Heart left ventricle (tissue), 16 donors: Measurements from ENCODE around the gene MAP7D1. TPM values are rescaled to one million over a fixed set of nuclear protein-coding genes. Genes with fewer than 3 reads are reported as not detected.

Experiments
- ATAC-seq, 4 donors: fragments of 200-7000 bp; cut with Tn5 transposase; one replicate each; pipeline ENCODE4 v1.9.1; 2020 to 2022; ENCODE audit warnings: moderate library complexity in 4 of 4, mild to moderate bottlenecking in 3 of 4, moderate number of reproducible peaks in 1 of 4
- DNase-seq, 5 donors: peaks; one replicate each; pipeline ENCODE4 v3.0.0-alpha.2; 2020
- H3K27ac ChIP-seq, 12 donors: fragments of 200-600 bp; sonication (generic) in 4 of 12; one replicate each; pipeline versions ENCODE4 v1.5.0 to v1.8.0; 2016 to 2022; ENCODE audit warnings: mild to moderate bottlenecking in 2 of 12
- H3K27me3 ChIP-seq, 9 donors: fragments of 200-600 bp; sonication (generic) in 2 of 9; one replicate each; pipeline versions ENCODE4 v1.5.1 to v1.8.0; 2016 to 2022; ENCODE audit warnings: mild to moderate bottlenecking in 3 of 9
- H3K36me3 ChIP-seq, 9 donors: fragments of 200-600 bp; sonication (generic) in 2 of 9; one replicate each; pipeline versions ENCODE4 v1.5.0 to v1.8.0; 2018 to 2022; ENCODE audit warnings: mild to moderate bottlenecking in 2 of 9
- H3K4me1 ChIP-seq, 12 donors: fragments of 200-600 bp; sonication (generic) in 4 of 12; one replicate each; pipeline versions ENCODE4 v1.5.0 to v1.8.0; 2016 to 2022; ENCODE audit warnings: mild to moderate bottlenecking in 3 of 12
- H3K4me3 ChIP-seq, 12 donors: fragments of 200-600 bp; sonication (generic) in 4 of 12; one replicate each; pipeline versions ENCODE4 v1.5.0 to v1.8.0; 2017 to 2022; ENCODE audit warnings: mild to moderate bottlenecking in 9 of 12, moderate library complexity in 4 of 12
- H3K9me3 ChIP-seq, 12 donors: fragments of 200-600 bp; sonication (generic) in 4 of 12; one replicate each; pipeline versions ENCODE4 v1.5.0 to v1.8.0; 2016 to 2022; ENCODE audit warnings: mild to moderate bottlenecking in 1 of 12
- CTCF ChIP-seq, 12 donors: fragments of 200-600 bp; sonication (generic) in 4 of 12; IDR thresholded peaks; one replicate each; pipeline versions ENCODE4 v1.5.0 to v1.8.0; 2018 to 2022; ENCODE audit warnings: antibody characterized with exemption in 12 of 12, mild to moderate bottlenecking in 5 of 12
- POLR2A ChIP-seq, 2 donors: fragments of 450-650 bp; IDR thresholded peaks; one replicate each; pipeline ENCODE4 v1.6.1; 2017; ENCODE audit warnings: antibody characterized with exemption in 2 of 2, mild to moderate bottlenecking in 2 of 2, moderate library complexity in 2 of 2
- WGBS, 4 donors: extraction: QIAGEN DNeasy Blood & Tissue Kit in 2 of 4; methylation state at CpG; one replicate each; pipeline versions ENCODE4 v1.1.5 to v1.1.7; 2013 to 2018; 5-methylcytosine and 5-hydroxymethylcytosine counted together
- intact Hi-C, 10 donors: fragments of 100-400 bp; cut with DNase I; formaldehyde crosslinking; loops; one replicate each; pipeline versions ENCODE4 v1.11.1 to v1.14.2; 2022
- polyA plus RNA-seq, 2 donors: library from polyadenylated mRNA; stranded (reverse); fragments of 200-250 nt; gene quantifications; one replicate each; pipeline ENCODE4 v1.2.3, GENCODE V29; 2013
- total RNA-seq, 9 donors: library from RNA; depleted of rRNA in 2 of 9; stranded (reverse); fragments of >200 nt in 2 of 9; fragmentation: NEBNext Ultra II Directional in 3 of 9; extraction: Animal tissue kit (Norgen Biotek cat#: 25700) in 3 of 9; gene quantifications; one replicate each; pipeline versions ENCODE4 v1.1.0 to v1.2.4, GENCODE V29; 2016 to 2023
- donor health status: ischemic (EF 13 %, LVEDD 7.1; RV severe dilation, severe dysfunction).
- donor health status: healthy with polysubstance abuse.
- donor health status: DM: no; HTN: yes; CAD: no.
- donor health status: DM: no; HTN: no; CAD: no.
- donor health status: ischemic (EF 25% LVEDD 6.9; RV normal size, moderate dysfunction).
- donor health status: ischemic (EF 25% LVEDD 5.7; RV mildly dilated, moderate dysfunction).
- donor health status: healthy.
- donor health status: DM: yes; HTN: yes; CAD: no.
- donor health status: ischemic (EF 35%, LVEDD 5.7; RV mildly dilated, moderate dysfunction).
- donor health status: nonischemic (EF 11% LVEDD 7.7; RV severe dilation, severe dysfunction).
- donor health status: DM: yes; HTN: yes; CAD: no.
- donor health status: PGD.
- donor health status: ischemic (EF 29% LVEDD 5.4; RV normal size, mild dysfunction).
- donor health status: nonischemic (EF 23%, LVEDD 6.1; RV moderate dilation, normal function).

Gene MAP7D1
- total and polyA plus RNA-seq, 11 donors = 236 to 706 (median 328) TPM

GRCh38 chr1:36153476-36153875 lies 2.5 kb upstream of the MAP7D1 start:
- Histone ChIP-seq H3K27me3 (no peaks in the 10 kb centered on the region), H3K9me3 (no peaks in the 10 kb centered on the region), H3K27ac (peak overlapping the region in 10 of 12 donors; percentile 6 to 97 (median 92)), H3K4me1 (peaks cover 20 to 72% (median 57%) of the 10 kb centered on the region in 12 donors), H3K4me3 (no peak overlapping the region), H3K36me3 (no peaks in the 10 kb centered on the region)
- TF ChIP-seq POLR2A (IDR thresholded peaks at IDR 0.05) = no peak
- no peak for TF ChIP-seq CTCF (IDR thresholded peaks at IDR 0.05)
- ATAC-seq (no peak), DNase-seq (no peak)
- WGBS, 4 donors = 89 to 92% (median 90%) methylated on average over 6 of the region's 6 CpGs
- intact Hi-C loops = loop anchor here in 5 of 10 donors (2.0 to 5.0 kb wide), 5 partner anchors 34 to 134 kb away; partner anchors contain the start of gene THRAP3 (in 3 of the 5)

GRCh38 chr1:36154335-36154734 lies 1.6 kb upstream of the MAP7D1 start:
- 84 to 88% (median 86%) methylated on average over 5 to 6 of the region's 6 CpGs for WGBS, 4 donors
- intact Hi-C loops = loop anchor here in 5 of 10 donors (5.0 kb wide), 4 partner anchors 33 to 133 kb away; partner anchors contain the start of gene THRAP3 (in 3 of the 5)
- Histone ChIP-seq H3K4me3 (peak overlapping the region in 1 of 12 donors; percentile 98), H3K27ac (peak overlapping the region in 10 of 12 donors; percentile 86 to 100 (median 100)), H3K36me3 (peaks cover 0 to 3% (median 0%) of the 10 kb centered on the region in 9 donors), H3K4me1 (peaks cover 22 to 76% (median 63%) of the 10 kb centered on the region in 12 donors), H3K27me3 (no peaks in the 10 kb centered on the region), H3K9me3 (no peaks in the 10 kb centered on the region)
- no peak for DNase-seq
- ATAC-seq = no peak
- TF ChIP-seq CTCF (IDR thresholded peaks at IDR 0.05) (no peak), POLR2A (IDR thresholded peaks at IDR 0.05) (no peak)

- intact Hi-C loops = loop anchor here in 6 of 10 donors (5.0 kb wide), 4 partner anchors 32 to 132 kb away; partner anchors contain the start of gene THRAP3 (in 4 of the 6)
- ATAC-seq (peak; percentile 6 to 23 (median 10)), DNase-seq (peak; percentile 63 to 78 (median 69))
- H3K4me3 ChIP-seq = peak overlapping the region; percentile 72 to 100 (median 98)
- peak overlapping the region; percentile 86 to 100 (median 100) for H3K27ac ChIP-seq
- H3K36me3 ChIP-seq = peaks cover 0 to 5% (median 0%) of the 10 kb centered on the region in 9 donors
- H3K9me3 ChIP-seq = no peaks in the 10 kb centered on the region
- no peak for TF ChIP-seq CTCF (IDR thresholded peaks at IDR 0.05)
- no peak for TF ChIP-seq POLR2A (IDR thresholded peaks at IDR 0.05)
- 50 to 64% (median 57%) methylated on average over 4 to 5 of the region's 6 CpGs for WGBS, 4 donors
- H3K4me1 ChIP-seq = peaks cover 26 to 79% (median 66%) of the 10 kb centered on the region in 12 donors
- no peaks in the 10 kb centered on the region for H3K27me3 ChIP-seq
Observed at GRCh38 chr1:36154765-36155407, 1.1 kb upstream of the MAP7D1 start.
